ENCODE data around the gene SPATA24. TPM values are rescaled to one million over a fixed set of nuclear protein-coding genes. Genes with fewer than 3 reads are reported as not detected.
"Not testable (repeated sequence)": the region's sequence is repeated elsewhere in the genome, so short reads cannot be mapped to it uniquely, and the experiment has no call there.

Gene SPATA24
- total RNA-seq, 1 experiment from 2014 or later = 6.1 TPM

DNA sequence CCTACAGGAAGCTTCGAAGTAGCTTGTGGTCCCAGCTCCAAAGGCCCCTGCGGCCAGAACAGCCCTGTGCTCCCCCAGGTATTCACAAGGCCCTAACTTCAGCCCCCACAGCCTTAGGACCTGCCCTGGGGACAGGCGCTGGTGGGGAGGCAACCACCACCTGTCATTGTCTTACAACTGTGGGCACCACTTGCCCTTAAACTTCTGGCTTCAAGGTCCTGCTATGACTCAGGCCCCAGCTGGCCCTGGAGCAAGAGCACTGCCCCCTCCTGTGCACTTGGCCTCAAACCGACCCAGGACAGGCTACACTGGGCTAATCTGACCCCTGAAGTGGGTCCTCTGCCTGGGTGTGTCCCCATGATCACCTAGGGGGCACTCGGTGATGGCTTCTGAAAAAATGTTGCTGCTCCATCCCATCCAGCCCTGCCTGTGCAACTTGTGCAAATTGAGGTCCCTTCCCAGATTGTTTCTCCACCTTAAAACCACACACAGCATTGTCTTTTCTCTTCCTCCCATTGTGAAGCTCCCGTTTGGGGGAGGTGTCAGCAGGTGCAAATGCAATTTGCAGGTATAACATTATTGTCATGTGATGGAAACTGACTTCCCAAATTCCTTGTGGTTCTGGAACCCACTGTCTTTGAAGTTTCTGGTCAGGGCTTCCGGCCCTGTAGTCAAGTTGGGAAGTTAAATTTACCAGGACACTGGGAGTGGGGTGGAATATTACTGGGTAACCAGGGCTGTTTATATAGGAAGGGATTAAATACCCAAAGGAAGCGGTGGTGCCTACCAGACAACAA, 7.8 kb downstream of the SPATA24 start:
- DNase-seq (ENCODE audit: low read depth) = no peak

DNA sequence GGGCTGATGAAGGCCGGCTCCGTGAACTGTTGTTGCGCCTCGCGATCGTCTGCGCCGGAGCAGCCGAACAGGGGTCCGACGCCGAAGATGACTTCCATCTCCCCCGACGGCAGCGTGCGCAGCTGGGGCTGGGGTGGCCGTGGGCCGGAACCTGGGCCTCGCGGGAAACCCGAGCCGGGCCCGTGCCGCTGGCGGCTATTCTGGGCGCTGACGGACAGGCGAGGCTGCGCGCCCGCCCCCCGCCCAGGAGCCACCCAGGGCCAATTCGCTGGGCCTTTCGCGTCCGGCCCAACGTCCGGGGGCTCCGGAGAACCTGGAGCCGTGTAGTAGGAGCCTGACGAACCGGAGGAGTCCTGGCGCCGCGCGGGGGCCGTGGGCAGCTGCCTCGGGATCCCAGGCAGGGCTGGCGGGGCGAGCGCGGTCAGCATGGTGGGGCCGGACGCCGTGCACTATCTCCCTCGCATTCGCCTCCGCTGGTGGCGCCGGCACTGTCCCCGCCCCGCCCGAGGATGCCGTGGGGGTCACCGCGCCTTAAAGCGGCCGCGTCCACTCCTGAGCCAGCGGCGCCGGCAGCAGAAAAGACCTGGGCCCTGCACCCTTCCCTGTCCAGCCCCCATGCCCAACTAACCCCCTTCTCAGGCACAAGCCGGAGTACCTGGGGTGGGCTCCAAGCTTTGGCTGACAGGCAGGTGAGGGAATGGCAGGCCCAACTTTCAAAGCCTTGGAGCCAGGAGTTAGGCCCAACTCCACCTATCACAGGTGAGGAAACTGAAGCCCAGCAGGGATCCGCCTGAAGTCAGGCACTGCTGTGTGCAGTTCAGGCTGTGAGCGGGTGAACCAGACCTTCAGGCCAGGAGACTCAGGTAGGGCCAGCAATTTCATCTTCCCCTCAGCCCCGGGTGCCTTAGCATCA, 9.0 kb downstream of the SPATA24 start, which contains the start of gene PROB1:
PROB1 (minus strand) TSS at position 451 of the 913 bp plus-strand sequence; CDS start at position 428, 23 bp downstream.
- no peak for DNase-seq (ENCODE audit: low read depth)

DNA sequence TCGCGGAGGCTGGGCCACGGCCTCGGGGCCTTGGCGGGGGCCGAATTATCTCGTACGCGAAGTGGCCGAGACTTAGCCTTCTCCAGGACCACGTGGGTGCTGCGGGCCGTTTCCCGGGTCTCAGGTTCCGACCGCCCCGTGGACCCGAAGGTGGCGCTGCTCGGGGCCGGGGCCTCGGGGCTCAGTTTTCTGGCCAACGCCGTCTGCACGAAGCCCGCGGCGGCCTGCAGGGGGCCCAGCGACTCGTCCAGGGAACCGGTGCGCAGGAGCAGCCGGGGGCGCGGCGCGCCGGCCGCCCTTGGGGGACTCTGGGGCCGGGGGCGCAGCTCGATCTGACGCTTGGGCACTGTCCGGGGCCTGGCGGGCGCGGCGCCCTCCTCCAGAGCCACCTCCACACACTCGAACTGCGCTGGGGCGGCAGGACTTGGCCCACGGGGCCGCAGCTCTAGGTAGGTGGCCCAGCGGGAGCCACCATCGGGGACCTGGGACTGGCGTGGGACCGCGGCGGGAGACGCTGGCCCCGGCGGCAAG, 9.7 kb downstream of the SPATA24 start:
- DNase-seq (ENCODE audit: low read depth) = no peak

DNA sequence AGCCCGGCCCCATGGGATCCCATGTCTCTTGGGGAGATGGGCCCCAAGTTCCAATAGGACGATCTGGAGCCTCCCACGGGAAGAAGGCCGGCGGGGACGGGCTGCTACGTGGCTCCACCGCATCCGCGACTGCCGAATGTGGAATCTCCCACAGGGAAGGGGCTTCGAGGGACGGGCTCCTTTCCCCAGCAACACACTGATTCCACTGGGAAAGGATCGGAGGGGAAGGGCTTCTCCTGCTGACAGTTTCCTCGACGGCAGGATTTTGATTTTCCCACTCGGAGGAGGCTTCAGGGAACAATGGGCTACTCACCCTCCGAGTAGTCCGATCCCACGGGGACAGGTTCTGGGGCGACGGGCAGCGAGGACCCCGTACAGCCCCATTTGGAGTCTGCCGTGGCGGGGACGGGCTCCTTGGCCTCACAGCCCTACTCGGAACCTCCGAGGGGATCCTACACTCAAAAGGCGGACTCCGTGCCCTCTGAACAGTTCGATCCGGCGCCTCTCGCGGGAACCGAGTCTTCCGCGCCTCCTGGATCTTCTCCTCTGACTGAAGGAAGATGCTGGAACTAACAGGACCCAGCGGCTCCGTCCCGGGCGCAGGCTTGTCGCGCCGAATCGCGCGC, 10.3 kb downstream of the SPATA24 start:
- no peak for DNase-seq (ENCODE audit: low read depth)

DNA sequence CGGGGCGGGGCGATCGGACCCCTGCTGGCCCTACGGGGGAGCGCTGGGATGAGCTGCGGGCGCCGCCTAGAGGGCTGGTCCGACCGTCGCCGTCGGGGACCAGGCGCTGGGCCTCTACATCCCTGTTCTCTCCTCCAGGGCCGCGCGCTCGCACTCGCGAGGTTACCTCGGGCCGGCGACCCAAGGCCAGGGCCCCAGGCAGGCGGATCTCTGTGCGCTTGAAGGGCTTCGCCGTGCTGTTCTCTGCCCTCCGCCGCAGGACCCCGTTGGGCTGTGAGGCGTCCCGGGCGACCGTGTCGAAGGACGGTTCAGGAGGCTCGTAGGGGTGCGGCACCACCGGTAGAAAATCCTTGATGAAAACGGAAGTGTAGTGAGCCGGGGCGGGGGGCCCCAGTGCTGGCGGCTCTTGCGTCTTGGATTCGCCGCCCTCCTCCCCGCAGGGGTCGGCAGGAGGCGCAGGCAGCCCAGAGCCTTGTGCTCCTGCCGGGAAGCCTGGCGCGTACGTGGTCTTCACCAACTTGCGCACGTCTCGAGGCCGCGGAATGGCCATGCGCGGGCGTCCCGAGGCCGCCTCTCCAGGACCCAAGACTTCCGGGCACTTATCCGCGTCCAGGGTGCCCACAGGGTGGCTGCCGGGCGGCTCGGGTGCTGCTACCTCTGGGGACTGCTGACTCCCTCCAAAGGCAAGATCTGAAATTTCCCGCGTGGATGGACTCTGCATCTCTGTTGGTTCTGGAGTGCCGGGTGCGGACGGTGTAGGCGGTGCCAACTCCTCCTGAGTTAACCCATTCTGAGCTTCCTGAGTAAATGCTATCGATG, 11.0 kb downstream of the SPATA24 start:
- peak; percentile 62 for DNase-seq (ENCODE audit: low read depth)

DNA sequence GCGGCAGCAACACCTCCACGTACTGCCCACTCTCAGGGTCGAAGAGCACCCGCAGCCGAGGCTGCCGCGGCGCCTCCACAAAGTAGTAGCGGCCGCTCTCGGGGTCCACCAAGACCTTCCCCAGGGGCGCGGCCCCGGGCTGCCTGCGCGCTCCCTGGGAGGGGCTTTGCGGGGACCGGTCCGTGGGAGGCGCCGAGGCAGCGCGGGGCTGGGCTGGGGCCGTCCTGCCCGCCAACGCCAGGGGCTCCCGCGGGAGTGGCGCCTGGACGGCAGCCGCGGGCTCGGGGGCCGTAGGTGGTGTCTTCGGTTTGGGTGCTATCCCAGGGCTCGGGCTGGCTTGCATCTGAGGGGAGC, 11.6 kb downstream of the SPATA24 start:
- DNase-seq (ENCODE audit: low read depth) = no peak

DNA sequence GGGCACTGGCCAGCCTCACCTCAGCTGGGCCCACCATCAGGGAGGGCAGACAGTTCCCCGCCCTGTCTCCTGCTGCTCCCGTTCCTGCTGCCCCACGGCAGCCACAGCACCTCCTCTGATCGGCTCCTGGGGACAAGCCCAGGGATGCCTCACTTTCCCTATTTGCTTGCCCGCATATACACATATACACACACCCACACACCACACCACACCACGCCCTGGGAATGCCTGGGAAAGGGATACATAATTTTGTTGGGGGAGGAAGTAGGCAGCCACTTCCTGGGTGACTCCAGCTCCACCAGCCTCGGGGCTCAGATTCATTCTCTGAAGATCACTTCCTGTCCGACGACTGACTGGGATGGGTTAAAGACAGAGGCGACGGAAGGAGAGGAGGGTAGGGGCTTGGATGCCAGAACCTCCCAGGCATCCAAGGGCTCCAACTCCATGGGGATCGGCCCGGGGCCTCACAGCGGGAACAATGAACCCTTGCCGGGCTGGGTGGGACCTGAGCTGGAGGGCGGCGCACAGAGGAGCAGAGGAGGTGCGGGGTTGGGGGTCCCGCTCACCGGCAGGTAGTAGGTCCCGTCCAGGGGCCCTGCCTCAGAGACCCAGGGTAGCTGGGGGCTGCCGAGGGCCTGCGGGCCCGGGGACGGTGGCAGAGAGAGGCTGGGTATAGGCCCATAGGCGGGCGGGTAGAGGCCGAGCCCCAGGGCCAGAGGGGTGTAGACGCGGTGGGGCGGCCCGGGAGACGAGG, 12.1 kb downstream of the SPATA24 start:
- DNase-seq (ENCODE audit: low read depth) = peak; percentile 83

DNA sequence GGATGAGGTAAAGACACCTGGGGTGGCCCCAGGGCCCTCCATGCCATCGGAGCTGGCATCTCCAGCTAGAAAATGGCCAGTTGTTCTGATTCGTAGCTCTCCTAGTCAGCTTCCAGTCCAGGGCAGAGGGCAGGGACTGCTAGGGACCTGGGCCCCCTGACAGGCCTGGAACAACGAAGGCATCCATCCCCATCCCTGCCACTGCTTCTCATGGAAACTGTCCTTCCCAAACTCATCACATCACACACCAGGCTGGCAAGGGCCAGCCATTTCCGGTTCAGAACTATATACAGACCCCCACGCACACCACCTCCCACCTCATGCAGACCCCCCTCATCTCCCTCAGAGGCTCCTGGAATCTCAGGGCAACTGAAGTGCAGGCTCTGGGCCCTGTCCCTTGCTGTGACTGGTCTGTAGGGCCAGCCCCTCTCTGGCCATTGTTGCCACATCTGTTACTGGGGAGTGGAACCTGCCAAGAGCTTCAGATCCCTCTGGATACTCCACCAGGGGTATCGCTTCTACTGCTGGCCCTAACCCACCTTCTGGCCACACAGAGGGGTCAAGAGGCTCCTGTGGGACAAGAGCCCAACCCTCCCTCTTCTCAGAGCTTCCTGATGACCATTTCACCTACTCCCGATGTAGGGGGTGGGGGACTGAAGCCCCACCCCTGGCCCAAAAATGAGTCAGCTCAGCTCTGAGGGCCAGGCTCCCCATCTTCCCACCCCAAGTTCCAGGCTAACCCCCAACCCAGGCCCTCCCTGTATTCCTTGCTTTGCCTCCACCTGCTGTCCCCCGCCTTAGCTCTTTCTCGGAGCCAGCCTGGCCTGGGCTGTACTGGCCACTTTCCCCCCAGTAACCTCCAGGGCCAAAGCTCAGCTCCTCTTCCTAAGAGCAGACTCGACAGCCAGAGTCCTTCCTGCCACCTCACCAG, 13.0 kb downstream of the SPATA24 start:
- no peak for DNase-seq (ENCODE audit: low read depth)

DNA sequence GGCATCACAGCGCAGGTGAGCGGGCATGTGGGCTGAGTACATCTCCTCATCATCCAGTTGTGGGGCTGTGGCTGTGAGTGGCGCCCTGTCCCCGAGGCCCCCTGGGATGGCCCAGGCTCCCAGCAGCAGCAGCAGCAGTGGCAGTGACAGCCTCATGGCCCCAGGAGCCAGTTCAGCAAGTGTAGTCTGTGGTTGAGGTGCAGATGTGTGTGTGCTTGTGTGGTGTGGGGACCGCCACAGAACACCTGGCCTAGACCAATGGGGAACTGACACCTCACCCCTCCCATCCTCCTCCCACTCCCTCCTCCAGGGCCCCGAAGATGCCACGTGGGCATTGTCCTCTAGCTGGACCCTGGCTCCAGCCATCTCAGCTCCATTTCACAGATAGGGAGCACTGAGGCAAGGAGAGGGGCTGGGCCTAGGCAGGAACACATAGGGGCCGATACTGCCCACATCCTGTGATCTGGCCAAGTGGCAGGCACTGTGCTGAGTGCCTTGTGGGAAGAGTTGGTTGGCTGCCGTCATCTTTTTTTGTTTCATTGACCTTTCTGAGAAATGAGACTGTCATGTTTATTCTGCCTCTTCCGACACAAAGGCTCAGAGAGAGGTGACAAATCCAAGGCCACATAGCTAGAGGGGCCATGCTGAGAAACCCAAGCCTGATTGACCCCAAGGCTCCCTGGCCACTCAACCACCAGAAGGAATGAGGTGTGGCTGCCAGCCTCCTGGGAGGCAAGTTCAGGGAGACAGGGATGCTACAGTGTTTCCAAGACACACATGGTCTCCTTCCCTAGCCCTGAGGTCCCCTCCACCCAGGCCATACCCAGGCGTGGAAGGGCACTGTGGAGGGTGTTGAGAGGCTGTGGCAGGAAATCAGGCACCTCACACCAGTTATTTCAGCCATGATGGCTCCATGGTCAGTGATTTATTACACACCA, 13.9 kb downstream of the SPATA24 start, which contains the start of gene MZB1:
MZB1 (minus strand) TSS at position 213 of the 938 bp plus-strand sequence; CDS start at position 156, 57 bp downstream.
- DNase-seq (ENCODE audit: low read depth) = no peak

DNA sequence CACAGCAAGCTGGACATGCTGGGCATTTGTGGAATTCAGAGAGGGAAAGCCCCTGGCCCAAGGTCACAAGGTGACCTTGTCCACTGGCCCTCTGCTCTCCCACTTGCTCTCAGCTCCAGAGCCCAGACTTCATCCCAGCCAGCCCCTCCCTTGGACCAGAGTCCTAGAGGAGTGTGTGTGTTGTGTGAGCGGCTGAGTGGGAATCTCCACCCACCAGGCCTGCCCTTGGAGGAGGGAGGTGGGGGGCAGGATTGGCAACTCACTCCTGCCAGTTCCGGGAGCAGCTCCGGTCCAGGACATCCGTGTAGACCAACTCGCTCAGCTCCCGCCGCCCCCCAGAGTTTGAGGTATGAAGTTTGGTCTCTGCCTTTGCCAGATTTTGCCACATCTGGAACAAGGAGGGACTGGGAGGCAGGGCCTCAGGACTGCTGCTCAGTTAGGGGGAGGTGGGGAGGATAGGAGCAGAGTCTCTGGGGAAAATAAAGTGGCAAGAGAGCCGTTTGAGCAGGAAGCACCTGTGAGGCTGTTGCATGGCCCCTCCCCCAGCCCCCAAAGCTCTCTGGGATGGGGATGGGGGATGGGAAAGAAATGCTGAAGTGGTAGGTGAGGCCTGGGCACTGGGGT, 15.6 kb downstream of the SPATA24 start:
- DNase-seq (ENCODE audit: low read depth) = no peak

DNA sequence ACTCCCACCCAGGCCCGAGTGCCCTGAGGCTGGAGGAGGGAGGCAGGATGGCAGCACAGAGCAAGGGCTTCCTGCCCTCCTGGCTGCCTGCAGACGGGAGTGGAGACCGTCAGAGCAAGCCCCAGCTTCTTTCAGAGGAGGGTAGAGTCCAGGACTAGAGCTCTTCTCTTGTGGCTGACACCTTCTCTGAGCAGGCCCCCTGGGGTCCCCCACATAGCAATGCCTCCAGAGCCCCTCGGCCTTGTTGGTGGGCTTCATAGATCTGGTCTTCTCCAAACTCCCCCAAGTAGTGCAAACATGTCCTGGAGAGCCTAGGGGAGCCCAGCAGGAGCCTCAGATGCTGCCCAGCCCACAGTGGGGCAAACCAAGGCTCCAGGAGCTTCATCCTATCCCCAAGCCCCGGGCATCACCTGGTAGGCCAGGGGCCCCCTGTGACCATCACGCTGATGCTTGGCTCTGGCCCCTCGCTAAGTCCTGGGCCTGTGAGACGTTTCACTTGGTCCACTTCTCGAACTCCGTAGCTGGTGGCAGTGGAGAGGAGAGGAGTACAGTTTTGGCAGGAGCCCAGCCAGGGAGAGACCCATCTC, 16.2 kb downstream of the SPATA24 start:
- DNase-seq (ENCODE audit: low read depth) = no peak

DNA sequence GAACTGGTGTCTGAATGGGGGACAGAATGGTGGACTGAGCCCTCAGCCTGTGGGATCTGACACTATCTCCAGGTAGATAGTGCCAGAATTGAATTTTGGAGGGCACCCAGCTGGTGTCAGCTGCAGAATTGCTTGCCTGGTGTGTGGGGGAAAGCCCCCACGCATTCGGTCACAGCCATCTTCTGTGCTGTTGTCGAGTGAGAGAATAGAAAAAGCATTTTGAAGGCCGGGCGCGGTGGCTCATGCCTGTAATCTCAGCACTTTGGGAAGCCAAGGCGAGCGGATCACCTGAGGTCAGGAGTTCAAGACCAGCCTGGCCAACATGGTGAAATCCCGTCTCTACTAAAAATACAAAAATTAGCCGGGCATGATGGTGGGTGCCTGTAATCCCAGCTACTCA, 16.9 kb downstream of the SPATA24 start:
- not testable (repeated sequence) for DNase-seq (ENCODE audit: low read depth)

DNA sequence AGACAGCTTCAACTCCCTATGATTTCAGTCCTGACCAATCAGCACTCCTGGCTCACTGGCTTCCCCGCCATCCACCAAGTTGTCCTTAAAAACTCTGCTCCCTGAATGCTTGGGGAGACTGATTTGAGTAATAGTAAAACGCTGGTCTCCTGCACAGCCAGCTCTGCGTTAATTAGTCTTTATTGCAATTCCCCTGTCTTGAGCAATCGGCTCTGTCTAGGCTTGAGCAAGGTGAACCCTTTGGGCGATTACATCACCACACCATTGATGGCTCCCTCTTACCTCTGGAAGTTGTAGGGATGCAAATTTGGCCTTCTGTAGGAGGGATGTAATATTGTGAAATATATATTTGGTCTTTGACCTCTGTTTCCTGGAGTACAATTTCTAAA, 17.8 kb downstream of the SPATA24 start:
- DNase-seq (ENCODE audit: low read depth) = no peak

DNA sequence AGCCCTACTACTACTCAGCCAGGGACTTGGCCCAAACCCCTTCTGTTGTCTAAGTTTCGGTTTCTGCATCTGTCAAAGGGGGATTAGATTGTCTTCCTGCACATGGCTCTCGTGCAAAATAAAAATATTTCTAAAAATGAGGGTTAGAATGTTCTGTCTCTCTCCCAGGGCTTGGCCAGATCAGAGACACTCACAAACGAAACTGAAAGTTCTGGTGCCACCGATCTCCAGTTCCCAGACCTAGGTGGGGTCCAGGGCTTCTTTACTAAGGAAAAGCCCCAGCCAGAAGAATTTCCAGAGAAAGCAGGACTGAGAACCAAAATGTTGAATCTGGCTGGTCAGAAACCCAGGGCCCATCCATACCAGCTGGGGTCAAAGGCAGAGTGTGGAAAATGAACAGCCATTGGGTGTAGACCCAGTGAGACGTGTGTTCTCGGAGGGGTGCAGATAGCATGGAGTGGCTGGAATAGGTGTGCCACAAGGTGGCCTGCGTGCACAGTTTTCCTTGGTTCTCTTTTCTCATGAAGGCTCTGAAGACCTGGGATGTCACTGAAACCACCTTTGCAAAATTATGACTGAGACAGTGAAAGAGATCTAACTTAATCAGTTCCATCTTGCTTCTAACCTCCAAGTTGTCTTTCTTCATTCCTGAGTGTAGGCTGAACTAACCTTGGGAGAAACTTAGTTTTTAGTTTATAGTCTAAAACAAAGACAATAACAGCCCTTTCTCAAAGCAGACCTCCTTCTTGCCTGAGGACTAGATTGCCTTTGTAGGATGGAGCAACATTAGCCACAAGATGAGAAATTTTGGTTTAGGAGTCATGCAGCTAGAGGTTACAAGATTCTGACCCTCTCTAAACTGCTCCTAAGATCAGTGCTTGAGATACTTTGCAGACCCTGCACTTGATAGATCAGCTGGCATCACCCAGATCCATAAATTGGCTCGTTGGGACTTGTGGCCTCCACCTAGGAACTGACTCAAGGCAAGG, 18.5 kb downstream of the SPATA24 start:
- peak; percentile 42 for DNase-seq (ENCODE audit: low read depth)

DNA sequence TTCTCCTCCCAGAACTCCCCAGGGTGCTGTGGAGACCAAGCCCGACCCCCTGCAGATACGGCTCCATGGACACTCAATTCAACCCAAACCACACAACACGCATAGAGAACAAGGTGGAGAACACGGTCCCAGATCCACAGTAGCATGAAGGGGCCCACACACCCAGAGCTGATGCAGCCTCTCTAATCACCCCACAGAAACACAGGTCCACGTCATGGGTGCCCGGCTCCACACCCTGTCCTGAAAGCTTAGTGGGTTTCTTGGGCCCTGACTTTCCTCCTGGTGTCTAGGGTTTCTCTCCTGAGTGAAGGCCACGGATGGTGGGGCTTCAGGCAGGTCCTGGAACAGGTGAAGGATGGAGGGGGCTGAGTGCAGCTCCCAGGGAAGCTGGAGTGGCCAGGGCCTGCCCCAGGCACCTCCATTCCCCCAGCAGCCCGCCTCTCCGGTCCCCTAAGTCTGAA, 19.3 kb downstream of the SPATA24 start:
- no peak for DNase-seq (ENCODE audit: low read depth)

All from RPMI7951 (cell line).